ENCODE data around the gene ZRANB3.
"Not testable (repeated sequence)": the region's sequence is repeated elsewhere in the genome, so short reads cannot be mapped to it uniquely, and the experiment has no call there.

The ZRANB3 gene

DNA sequence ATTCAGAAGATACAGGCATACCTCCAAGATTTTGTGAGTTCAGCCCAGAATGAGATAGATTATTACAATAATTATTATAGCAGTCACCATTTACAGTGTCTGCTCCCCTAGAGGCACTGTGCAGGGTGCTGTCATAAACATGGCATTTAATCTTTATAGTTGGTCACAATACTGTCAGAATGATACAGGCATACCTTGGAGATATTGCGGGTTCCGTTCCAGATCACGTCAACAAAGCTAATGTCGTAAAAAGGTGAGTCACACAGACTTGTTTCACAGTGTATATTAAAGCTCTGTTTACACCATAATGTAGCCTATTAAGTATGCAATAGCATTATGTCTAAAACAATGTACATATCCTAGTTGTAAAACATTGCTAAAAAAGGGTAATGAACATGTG, 45.6 kb downstream of the ZRANB3 start:
- no peak for DNase-seq (ENCODE audit: low read depth)

DNA sequence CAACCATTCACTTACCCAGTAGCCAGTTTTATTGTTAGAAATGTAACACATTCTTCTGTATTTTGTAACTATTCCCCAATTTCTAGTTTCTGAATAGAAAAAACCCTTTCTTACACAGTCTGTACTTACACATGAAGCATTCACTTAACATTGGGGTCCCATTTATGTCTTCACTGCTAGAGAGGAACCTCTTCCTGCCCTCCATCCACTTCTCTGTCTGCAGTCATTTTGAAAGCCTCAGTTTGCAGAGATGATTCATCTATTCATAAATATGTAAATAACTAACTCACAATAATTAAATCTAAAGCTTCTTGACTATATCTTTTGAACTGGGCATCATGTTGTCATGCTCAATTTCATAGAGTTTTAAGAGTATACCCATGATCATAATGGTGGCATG, 55.9 kb downstream of the ZRANB3 start:
- DNase-seq (ENCODE audit: low read depth): no peak

DNA sequence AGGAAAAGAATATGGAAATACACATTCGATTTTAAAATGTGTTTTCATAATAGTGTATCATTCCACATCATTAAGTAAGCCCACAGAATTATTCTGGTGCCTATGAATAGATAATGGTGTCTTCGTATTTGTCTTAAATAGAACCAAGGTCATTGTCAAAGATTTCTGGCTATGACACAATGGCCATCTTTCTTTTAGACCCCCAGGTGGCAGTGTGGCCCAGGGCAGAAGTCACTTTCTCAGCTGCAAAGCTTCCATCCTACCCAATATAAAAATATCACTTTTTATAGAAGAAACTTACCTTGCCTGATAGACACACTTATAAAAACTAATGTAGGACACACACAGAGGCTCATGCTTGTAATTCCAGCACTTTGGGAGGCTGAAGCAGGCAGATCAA, 57.5 kb downstream of the ZRANB3 start:
- DNase-seq (ENCODE audit: low read depth): peak; percentile 3

DNA sequence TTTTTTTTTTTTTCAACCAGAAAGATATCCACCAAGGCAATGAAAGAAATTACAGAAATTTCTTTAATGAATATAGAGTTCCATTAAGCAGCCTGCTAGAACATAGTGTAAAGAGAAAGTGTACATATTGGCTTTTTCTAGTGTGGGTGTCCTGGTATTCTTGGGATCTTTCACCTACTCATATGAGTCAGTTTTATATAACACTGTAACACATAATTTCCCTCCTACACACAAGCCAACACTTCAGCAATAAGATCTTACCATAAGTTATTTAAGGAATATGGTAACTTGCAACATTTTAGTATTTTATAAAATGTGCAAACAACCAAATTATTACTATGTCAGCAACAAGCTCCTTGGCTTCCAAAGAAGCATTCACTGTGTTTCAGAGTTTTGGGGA, 59.9 kb downstream of the ZRANB3 start:
- DNase-seq (ENCODE audit: low read depth): no peak

- DNase-seq (ENCODE audit: low read depth): no peak
These were observed 73.7 kb downstream of the ZRANB3 start for GRCh38 chr2:135457279-135457678.

DNA sequence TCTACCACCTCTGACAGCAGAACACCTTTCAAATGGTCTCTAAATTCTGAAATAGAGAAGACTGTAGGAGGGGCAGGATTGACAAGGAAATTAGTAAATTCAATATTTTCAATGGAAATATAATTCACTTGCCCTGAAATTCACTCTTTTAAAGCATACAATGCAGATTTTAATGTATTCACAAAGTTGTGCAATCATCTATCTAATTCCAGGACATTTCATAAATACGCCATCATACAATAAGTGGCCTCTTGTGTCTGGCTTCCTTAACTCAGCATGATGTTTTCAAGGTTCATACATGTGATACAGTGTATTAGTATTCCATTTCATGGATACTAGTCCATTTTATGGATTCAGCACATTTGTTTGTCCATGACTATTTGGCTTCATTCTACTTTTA, 74.2 kb downstream of the ZRANB3 start:
- DNase-seq (ENCODE audit: low read depth): no peak

GRCh38 chr2:135456431-135456830, 74.6 kb downstream of the ZRANB3 start:
- no peak for DNase-seq (ENCODE audit: low read depth)

GRCh38 chr2:135454608-135455007, 76.4 kb downstream of the ZRANB3 start:
- DNase-seq (ENCODE audit: low read depth): no peak

DNA sequence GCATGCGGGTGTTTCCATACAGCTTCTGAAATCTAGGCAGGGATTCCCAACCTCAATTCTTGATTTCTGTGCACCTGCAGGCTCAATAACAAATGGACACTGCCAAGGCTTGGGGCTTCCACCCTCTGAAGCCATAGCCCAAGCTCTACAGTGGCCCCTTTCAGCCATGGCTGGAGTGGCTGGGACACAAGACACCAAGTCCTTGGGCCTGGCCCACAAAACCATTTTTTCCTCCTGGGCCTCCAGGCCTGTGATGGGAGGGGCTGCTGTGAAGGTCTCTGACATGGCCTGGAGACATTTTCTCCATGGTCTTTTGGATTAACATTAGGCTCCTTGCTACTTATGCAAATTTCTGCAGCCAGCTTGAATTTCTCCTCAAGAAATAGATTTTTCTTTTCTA, 78.0 kb downstream of the ZRANB3 start:
- not testable (repeated sequence) for DNase-seq (ENCODE audit: low read depth)

DNA sequence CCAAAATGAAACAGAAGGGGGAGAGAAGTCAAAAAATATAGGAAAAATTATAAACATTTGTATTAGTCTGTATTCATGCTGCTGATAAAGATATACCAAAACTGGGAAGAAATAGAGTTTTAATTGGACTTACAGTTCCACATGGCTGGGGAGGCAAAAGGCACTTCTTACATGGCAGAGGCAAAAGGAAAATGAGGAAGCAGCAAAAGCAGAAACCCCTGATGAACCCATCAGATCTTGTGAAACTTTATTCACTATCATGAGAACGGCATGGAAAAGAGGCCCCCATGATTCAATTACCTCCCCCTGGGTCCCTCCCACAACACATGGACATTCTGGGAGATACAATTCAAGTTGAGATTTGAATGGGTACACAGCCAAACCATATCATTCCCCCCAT, 79.1 kb downstream of the ZRANB3 start:
- DNase-seq (ENCODE audit: low read depth): no peak

DNA sequence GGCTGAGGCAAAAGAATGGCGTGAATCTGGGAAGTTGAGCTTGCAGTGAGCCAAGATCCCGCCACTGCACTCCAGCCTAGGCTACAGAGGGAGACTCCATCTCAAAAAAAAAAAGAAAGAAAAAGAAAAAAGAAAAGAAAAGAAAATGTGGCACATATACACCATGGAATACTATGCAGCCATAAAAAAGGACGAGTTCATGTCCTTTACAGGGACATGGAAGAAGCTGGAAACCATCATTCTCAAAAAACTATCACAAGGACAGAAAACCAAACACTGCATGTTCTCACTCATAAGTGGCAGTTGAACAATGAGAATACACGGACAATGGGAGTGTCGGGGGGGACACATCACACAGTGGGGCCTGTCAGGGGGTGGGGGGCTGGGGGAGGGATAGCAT, 88.0 kb downstream of the ZRANB3 start:
- DNase-seq (ENCODE audit: low read depth): not testable (repeated sequence)

DNA sequence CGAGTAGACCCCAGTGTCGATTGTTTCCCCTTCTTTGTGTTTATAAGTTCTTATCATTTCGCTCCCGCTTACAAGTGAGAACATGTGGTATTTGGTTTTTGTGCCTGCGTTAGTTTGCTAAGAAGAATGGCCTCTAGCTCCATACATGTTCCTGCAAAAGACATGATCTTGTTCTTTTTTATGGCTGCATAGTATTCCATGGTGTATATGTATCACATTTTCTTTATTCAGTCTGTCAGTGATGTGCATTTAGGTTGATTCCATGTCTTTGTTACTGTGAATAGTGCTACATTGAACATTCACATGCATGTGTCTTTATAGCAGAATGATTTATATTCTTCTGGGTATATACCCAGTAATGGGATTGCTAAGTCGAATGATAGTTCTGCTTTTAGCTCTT, 95.9 kb downstream of the ZRANB3 start:
- not testable (repeated sequence) for DNase-seq (ENCODE audit: low read depth)

GRCh38 chr2:135424849-135425248, 106.2 kb downstream of the ZRANB3 start:
- DNase-seq (ENCODE audit: low read depth): no peak

GRCh38 chr2:135422898-135423297, 108.1 kb downstream of the ZRANB3 start:
- no peak for DNase-seq (ENCODE audit: low read depth)

- no peak for DNase-seq (ENCODE audit: low read depth)
These were observed 119.4 kb downstream of the ZRANB3 start for GRCh38 chr2:135411646-135412045.

DNA sequence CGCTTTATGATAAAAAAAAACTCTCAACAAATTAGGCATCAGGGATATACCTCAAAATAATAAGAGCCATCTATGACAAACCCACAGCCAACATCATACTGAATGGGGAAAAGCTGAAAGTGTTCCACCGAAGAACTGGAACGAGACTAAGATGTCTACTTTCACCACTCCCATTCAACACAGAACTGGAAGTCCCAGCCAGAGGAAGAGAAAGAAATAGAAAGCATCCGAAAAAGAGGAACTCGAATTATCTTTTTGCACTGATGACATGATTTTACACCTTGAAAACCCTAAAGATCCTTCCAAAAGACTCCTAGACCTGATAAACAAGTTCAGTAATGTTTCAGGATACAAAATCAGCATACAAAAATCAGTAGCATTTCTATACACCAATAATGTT, 121.6 kb downstream of the ZRANB3 start:
- DNase-seq (ENCODE audit: low read depth): no peak

GRCh38 chr2:135396259-135396658, 134.8 kb downstream of the ZRANB3 start:
- not testable (repeated sequence) for DNase-seq (ENCODE audit: low read depth)

DNA sequence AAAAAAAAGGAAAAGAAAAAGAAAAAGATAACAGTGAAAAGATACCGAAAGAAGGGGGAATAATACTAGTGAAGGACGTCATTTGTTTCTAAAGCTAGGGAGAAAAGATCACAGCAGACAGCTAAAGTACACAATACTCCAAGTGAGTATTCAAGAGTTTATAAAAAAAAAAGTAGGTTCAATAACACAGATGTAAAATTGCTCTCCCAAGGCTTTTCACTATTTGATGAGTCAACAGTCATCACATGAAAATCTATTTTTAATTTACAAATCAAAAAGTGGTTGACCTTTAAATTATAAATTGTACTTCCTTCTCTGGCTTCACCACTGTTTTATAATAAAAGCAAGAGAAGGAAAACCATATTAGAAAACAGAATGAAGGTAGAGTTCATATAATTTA, 144.0 kb downstream of the ZRANB3 start:
- DNase-seq (ENCODE audit: low read depth): no peak

GRCh38 chr2:135378591-135378990, 152.4 kb downstream of the ZRANB3 start:
- no peak for DNase-seq (ENCODE audit: low read depth)

DNA sequence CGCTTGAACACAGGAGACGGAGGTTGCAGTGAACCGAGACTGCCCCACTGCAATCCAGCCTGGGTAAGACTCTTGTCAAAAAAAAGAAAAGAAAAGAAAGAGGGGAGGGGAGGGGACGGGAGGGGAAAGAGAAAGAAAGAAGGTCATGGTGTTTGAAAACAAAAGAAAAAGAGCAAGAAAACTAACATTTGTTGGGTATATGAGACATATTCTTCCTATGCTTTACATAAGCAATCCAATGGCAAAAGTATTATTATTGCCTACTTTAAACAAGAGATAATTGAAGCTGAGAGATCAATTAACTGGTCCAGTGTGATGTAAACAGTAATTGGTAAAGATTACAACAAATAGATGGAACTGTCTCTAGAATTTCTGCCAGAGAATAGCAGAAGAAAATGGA, 157.3 kb downstream of the ZRANB3 start:
- DNase-seq (ENCODE audit: low read depth): no peak

DNA sequence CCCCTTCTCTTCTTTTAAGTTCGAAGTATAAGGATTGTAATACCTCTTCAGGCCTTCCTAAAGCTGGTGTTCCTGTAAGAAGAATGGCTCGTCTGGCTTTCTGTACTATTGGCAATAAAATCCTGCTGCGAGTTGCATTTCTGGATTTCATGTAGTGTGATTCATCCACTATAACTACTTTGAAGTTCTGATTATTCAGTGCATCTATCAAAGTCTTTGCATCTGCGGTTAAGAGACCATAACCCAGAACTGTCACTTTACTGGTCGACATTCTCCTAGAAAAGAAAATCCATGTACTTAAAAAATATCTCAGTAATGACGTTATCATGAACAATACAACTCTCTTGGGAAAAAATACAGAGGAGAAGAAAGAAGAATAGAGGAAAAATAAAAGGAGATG, 181.1 kb downstream of the ZRANB3 start:
- DNase-seq (ENCODE audit: low read depth): no peak

DNA sequence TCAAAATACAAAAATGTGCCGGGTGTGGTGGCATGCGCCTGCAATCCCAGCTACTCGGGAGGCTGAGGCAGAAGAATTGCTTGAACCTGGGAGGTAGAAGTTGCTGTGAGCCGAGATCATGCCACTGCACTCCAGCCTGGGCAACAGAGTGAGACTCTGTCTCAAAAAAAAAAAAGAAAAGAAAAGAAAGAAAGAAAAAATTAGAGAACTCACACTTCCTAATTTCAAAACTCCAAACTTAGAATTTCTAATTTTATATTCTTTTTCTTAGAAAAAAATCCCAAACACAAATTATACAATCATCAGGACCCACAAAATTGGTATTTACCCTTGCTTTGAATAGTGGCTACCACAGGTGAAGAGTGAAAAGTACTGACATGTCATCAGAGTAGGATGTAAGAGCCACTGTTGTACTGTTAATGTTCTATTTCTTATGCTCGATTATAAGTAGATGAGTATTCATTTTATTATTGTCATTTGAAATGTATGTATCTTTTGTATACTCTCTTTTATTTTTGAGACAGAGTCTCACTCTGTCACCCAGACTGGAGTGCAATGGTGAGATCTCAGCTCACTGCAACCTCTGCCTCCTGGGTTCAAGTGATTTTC, 182.8 kb downstream of the ZRANB3 start:
- DNase-seq (ENCODE audit: low read depth): not testable (repeated sequence)

DNA sequence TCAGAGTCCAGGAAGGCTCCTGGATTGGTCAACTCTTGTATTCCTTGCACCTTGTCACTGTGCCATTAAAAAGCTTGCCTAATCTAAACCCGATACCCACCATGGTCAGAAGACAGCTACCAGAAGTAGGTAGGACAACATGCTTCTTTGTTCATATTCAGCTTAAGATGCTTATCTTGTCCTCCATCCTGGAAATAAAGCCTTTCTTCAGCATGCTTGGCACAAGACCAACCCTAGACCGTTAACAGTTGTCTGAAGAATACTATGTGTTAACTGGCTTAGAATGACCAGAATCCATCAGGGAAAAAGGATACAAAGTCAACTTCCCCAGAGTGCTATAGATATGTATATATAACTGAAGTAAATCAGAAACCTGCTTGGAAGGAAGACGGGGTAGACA, 193.9 kb downstream of the ZRANB3 start:
- no peak for DNase-seq (ENCODE audit: low read depth)

DNA sequence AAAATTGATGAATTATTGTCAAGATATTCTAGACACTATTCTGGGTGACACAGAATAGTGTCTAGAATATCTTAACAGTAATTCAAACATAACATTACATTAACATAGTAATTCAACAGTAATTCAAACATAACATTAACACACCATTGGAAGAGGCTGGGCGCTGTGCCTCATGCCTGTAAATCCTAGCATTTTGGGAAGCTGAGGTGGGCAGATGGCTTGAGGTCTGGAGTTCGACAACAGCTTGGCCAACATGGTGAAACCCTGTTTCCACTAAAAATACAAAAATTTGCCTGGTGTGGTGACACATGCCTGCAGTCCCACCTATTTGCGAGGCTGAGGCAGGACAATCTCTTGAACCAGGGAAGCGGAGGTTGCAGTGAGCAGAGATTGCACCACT, 195.8 kb downstream of the ZRANB3 start:
- no peak for DNase-seq (ENCODE audit: low read depth)

GRCh38 chr2:135327146-135327545, 203.9 kb downstream of the ZRANB3 start:
- no peak for DNase-seq (ENCODE audit: low read depth)

Measured in fibroblast of the conjunctiva (primary cell).